CD4-positive, alpha-beta T cell treated with Interleukin-17A for 4 hours (primary cell): ENCODE results near the gene XPO1.
"Not testable (repeated sequence)": the region's sequence is repeated elsewhere in the genome, so short reads cannot be mapped to it uniquely, and the experiment has no call there.

ENCODE experiments used
- DNase-seq: peaks from one replicate; pipeline ENCODE4 v3.0.0-alpha.2; 2020; ENCODE audit warnings: mixed read lengths

Gene XPO1

DNA sequence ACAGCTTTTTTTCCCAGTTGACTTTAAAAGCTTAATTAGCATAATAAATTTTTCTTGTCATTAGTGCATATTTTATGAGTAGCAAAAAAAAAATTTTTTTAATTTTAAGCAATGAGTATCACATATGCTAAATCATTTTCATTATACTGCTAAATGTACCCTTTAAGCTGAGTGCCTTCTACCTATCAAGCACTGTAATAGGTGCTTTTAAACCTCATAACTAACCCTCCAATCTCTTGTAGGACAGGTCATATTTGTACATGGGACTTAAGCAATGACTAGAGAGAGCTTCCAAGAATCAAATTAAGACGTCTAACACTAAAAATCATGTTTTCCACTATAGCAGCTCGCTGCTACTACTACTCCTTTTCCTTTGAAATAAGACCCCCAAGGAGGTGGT is 7.4 kb downstream of the XPO1 start:
- no peak for DNase-seq

DNA sequence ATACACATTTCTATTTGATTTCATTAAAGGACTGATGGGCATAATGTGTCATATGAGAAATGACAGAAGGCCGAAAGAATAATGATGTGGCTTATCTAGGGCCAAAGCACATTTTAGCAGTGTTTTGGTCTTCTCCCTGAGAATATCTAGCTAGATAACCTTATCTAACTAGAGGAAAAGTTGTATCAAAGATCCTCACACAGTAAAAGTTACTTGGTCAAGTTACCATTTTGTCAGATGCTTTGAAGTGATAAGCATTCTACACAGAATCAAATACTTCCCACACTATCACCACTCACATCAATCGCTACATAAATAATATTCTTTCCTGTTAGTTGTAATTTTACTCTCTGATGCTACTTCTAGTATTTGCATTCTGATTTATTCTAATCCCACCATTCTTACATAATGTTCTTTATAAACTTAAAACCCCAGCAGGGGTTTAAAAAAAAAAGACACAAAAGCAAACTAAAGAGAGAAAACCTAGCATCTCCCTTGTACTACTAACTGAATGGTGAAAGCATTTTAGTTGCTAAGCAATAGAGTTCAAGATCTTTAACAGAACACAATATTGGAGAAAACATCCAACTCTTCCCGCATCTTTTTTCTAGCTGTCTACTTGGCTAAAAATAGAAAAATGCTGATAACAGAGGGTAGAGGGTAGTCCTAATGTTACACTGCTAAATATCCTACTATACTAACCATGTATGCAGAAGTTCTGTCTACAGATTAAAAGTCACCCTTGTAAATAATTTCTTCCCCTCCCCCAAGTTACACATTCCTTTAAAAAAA is 8.0 kb downstream of the XPO1 start:
- no peak for DNase-seq

DNA sequence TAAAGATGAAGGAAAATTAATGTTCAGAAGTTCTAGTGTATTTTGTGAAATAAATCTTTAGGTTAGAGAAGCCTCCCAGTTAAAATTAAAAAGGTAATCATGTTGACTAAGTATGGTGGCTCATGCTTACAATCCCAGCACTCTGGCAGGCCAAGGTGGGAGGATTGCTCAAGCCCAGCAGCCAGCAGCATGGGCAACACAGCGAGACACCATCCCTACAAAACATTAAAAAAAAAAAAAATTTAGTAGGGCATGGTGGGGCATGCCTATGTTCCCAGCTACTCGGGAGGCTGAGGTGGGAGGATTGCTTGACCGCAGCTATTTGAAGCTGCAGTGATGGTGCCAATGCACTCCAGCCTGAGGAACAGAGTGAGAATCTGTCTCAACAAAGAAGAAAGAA is 17.9 kb downstream of the XPO1 start:
- DNase-seq = no peak

DNA sequence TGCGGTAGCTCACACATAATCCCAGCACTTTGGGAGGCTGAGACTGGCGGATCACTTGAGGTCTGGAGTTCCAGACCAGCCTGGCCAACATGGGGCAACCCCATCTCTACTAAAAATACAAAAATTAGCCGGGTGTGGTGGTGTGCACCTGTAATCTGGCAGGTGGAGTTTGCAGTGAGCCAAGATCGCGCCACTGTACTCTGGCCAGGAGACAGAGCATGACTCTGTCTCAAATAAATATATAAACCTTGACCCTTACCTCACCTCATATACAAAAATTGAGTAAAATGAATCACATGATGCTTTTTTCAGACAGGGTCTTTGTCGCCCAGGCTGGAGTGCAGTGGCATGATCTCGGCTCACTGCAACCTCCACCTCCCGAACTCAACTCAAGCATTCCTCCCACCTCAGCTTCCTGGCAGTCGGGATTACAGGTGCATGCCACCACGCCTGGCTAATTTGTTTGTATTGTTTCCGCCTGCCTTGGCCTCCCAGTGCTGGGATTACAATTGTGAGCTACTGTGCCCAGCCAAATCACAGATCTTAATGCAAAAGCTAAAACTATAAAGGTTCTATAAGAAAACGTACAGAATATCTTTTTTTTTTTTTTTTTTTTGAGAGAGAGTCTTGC is 25.3 kb downstream of the XPO1 start:
- DNase-seq = no peak

DNA sequence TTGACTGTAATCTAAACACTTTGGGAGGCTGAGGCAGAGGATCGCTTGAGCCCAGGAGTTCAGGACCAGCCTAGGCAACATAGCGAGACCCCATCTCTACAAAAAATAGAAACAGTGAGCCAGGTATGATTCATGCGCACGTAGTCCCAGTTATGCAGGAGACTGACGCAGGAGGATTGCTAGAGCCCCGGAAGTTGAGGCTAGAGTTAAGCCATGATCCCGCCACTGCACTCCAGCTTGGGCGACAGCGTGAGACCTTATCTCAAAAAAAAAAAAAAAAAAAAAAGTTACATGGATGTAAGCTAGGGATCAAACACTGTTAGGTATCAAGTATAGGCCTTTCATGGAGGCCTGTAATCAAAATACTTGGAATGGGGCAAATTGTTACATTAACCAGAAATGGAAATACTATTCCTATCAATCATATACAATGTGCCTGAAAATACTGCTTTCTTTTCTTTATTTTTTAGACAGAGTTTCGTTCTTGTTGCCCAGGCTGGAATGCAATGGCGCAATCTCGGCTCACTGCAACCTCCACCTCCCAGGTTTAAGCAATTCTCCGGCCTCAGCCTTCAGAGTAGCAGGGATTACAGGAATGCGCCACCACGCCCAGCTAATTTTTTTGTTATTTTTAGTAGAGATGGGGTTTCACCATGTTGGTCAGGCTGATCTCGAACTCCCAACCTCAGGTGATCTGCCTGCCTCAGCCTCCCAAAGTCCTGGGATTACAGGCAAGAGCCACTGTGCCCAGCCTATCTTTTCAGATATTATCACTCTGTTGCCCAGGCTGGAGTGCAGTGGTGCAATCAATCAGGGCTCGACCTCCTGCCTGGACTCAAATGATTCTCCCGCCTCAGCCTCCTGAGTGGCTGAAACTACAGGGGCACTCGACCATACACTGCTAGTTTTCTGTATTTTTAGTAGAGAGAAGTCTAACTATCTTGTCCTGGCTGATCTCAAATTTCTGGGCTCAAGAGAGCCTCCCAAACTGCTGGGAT is 27.2 kb downstream of the XPO1 start:
- no peak for DNase-seq

DNA sequence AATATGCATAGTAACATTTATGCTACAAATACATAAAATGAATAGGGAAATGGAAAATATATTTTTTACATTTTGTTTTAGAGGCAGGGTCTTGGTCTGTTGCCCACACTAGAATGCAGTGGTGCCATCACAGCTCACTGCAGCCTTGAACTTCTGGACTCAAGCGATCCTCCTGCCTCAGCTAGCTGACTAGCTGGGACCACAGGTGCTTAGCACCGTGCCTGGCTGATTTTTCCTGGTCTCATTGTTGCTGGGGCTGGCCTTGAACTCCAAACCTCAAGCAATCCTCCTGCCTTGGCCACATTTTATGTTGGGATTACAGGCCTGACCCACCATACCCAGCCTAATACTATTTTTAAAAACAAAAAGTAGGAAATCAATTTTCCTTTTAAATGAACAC is 33.2 kb downstream of the XPO1 start:
- DNase-seq = no peak

DNA sequence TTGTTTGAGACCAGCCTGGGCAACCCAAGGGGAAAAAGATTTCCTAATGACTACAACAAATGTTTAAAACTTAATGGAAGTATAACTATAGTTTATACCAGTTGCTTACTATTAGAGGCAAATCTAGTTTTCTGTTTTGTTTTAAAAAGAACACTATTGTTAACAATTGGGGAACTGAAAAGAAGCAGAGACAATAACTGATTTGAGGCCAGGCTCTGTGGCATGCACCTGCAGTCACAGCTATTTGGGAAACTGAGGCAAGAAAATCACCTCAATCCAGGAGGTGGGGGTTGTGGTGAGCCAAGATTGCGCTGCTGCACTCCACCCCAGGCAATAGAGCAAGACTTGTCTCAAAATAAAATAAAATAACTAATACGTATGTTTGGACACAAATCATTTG is 39.1 kb downstream of the XPO1 start:
- no peak for DNase-seq

DNA sequence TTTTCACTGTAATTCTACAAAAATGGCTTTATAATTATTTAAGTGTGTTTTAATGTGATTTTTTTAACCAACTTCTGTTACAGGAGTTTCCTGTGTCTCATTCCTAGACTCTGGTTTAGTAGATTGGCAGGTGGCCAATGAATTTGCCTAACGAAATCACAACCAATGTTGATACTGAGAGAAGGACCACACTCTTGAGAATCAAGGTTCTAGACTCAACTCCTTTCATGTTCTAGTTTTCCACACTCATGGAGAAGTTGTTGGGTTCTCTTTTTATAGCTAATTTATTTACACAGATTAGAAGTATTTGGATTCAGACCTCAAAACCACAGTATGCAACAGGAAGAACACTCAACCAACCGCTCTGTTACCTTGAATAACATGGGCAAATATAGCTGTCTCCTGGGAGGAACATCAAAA is 44.6 kb downstream of the XPO1 start:
- peak; percentile 44 for DNase-seq

DNA sequence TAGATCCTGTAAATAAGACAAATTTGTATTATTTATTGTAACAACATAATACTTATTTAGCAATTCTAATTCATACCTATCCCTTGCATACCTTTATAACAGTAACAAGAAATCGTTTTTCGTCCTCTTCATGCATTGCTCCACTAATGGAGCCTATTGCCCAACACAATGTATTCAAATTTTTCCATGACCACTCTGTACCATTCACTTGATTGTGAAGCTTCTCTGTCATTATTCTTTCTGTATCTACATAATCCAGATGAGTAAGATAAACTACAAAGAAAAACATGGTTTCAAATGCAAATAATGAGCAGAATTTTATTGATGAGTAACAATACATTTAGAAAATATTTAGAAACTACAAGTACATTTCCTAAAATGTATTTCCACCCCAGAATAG is 45.7 kb downstream of the XPO1 start:
- DNase-seq = no peak

DNA sequence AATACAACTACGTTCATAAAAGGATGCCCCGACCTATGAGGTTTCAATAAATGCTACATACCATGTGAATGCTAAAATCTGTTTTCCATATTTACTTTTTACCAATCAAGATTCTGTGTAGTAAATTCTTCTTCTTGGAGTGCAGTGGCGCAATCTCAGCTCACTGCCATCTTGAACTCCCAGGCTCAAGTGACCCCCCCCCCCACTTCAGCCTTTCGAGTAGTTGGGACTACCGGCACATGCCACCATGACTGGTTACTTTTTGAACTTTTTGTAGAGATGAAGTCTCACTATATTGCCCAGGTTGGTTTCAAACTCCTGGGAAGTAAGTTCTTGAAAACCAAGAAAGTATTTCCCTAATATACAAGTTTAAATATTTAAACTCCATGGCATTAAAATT is 52.9 kb downstream of the XPO1 start:
- DNase-seq = no peak

DNA sequence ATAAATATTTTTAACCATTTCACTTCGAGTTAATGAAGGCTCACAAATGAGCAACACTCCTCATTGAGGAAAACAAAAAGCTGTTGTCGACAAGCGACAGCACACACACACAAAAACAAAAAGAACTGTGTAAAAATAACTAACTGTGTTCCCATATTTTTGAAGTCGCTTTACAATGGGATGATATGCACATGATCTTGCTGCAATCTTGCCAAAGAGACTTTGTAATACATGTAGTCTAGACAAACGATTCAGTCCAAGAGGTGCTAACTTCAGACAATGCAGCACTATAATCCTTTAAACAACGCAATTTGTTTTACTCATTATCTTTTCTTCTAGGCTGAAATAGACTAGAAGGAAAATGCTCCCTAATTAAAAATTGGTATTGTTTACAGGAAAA is 60.1 kb downstream of the XPO1 start:
- DNase-seq = no peak

DNA sequence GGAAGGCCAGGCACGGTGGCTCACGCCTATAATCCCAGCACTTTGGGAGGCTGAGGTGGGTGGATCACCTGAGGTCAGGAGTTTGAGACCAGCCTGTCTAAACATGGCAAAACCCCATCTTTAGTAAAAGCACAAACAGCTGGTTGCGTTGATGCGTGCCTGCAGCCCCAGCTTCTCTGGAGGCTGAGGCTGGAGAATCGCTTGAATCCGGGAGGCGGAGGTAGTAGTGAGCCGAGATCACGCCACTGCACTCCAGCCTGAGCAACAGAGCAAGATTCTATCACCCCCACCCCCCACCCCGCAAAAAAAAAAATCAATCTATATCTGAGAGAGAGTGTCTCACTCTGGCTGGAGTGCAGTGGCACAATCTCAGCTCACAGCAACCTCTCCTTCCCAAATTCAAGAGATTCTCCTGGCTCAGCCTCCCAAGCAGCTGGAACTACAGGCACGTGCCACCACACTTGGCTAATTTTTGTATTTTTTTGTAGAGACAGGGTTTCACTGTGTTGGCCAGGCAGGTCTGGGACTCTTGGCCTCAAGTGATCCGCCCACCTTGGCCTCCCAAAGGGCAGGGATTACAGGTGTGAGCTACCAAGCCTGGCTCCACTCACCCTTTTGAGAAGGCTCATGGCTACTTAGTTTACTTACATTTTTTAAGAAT is 61.1 kb downstream of the XPO1 start:
- DNase-seq = not testable (repeated sequence)

DNA sequence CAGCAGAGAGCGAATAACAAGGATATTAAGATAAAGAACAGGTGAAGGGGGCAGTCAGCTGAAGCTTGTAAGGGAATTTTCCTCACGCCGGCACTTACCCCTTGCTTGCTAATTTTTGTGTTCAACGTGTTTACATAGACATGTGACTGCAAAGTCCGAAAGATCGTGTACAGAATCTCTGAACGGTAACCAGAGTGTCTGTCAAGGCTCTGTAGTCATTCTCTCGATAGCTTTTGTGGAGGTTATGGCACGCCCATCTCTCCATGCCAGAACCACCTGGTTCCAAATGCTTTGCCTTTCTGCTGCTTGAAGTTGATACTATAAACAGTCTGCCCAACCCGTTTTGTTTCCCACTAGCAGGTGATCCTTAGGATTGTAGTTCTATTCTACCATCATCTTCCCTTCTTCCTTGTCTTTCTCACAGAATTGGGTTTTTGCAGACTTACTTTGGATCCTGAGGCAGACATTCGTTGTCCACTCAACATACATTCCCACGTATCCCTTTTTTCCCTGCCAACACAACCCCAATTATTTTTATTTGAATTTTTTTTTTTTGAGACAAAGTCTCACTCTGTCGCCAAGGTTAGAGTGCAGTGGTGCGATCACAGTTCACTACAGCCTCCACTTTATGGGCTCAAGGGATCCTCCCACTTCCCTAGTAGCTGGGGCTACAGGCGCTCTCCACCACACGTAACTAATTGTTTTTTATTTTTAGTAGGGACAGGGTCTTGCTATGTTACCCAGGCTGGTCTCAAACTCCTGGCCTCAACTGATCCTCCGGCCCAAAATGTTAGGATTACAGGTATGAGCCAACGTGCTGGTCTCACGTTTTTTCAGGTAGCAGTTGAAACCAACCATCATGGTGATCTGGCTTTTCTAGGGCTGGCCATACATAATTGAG is 66.0 kb downstream of the XPO1 start:
- DNase-seq = peak; percentile 24

DNA sequence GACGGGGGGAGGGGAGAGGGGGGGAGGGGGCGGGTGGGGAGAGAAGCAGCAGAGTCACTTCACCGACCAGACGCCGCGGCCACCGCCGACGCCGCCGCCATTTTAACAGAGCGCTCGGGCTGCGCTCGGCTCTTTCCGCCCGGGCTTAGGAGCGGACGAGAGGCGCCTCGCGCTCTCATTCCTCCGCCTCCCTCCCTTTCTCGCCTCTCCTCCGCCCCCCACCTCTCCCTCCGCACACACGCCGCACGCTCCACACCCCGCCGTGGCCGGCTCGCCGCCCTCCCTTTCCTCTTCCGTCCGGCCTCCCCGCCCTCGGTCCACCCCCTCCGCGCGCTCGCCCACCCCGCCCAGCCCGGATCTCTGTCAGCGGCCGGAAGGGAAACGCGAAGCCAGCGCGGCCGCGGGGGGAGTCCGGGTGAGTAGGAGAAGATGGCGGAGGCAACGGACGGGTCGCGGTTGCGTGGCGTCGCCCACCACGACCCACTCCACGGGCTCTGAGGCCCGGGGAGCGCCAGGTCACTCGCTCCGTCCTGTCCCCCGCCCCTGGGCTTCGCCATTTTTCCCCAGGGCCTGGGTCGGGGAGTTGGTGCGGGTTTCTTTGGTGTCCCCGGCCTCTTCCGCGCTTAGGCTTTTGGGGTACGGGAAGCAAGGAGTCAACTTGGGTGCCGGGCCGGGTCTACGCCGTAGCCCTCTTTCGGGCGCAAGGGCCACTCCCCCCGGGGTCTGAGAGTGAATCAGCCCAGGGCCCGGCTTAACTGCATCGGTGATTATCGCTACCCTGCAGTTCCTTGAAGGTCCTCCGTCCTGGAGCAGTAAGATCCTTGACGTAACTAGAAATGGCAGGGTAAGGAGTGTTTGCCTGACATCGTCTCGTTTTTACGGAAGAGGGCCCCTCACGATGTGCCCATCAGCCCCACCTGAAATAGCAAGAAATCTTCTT is 66.9 kb downstream of the XPO1 start, which contains the start of gene USP34:
Gene USP34 (minus strand): TSS at position 123 of the 940 bp plus-strand sequence. CDS start 395 bp downstream, outside the sequence.
- DNase-seq = peak; percentile 95

DNA sequence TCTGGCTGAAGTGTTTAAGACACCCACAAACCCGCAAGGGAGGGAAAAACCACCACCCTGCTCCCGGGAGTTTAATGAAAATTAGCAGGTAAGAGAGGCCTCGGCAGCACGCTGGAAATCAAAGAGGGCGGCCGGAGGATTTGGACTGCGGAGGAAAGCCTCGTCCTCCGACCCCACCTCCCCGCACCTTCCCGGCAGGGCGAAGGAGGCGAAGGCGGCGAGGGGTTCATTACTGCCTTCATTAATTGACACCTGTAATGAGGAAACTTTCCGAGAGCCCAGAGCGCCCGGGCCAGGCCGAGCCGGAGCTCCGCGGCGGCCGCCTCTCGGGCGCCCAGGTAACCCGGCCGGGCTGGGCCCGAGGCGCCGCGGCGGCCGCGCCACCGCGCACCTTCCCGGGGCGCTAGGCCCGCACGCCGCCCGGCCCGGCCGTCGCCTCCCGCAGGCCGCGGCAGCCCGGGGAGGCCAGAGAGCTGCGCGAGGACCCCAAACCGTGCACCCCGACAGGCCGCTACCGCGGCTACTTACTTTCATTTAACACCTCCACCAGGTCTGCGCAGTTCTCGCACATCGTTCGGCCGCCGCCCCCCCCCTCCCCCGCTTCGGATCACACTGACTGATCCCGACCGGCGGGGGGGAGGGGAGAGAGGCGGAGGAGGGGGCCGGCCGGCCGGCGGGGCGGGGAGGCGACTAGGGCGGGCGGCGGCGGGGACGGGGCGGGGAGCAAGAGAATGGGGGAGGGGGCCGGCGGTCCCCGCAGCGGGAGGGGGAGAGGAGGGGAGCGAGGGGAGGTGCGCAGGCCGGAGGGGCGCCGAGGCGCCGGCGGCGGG is 67.8 kb downstream of the XPO1 start:
- peak; percentile 89 for DNase-seq

DNA sequence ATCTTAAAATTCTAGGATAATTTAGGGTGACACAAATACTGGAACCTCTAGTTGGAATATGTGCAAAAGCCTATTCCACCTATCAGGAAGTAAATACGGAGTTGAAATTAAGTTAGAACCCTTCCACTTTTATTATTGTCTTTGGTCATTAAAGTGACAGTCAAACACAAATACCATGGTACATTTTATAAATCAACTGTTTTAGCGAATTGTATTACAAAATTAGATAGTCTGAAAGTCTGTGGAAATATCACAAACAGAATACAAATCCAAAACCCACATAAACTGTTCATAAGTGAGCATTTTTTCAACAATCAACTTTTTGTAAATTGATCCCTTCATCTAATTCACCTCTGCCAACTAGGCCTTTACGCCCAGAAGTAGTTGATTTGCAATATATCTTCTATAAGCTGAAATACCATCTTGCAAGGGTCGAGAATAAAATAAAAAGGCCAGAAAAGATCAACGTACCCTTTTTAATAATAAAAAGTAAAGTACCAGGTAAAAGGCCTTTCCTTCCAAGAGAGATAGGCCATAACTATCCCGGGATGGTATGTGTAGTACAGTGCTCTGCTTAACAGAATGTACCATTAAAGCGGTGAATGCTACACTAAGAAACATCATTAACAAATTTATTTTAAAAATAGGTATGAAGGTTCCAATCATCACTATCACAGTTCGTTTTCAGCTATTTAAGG is 68.6 kb downstream of the XPO1 start:
- no peak for DNase-seq

DNA sequence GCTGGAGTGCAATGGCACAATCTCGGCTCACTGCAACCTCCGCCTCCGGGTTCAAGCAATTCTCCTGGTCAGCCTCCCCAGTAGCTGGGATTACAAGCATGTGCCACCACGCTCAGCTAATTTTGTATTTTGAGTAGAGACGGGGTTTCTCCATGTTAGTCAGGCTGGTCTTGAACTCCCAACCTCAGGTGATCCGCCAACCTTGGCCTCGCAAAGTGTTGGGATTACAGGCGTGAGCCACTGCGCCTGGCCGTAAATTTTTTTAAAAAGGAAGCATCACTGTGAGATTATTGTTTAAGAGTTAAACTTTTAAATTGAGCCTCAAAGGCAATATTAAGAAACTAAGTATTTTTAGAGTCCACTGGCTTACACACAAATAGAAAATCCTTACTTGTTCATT is 69.9 kb downstream of the XPO1 start:
- DNase-seq = not testable (repeated sequence)

DNA sequence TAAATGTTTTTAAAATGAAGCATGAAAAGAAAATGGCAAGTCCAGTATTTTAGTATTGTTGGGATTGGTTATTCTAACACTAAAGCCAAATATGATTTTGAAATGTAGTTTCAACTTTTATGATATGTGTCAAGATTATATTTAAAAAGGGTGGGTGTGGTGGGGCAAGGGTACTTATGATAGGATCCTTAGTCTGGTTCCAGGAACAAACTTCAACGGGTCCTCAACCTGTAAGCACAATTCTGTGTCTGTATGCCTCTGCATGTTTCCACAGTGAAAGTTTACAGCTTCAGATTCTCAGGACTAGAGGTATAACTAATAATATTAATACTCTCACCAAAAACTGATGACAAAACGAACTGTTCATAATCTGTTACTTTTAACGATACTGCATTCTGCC is 73.1 kb downstream of the XPO1 start:
- no peak for DNase-seq
